ENCODE data around the gene CD69.

The CD69 gene

GRCh38 chr12:9782547-9783382 is 22.1 kb upstream of the CD69 start:
- in situ Hi-C loops (cut with MboI; ENCODE audit: low sequenced_read_pairs): no loop called here

- in situ Hi-C loops (cut with MboI; ENCODE audit: low sequenced_read_pairs): no loop called here
Measured at GRCh38 chr12:9781360-9781759, 20.7 kb upstream of the CD69 start.

- in situ Hi-C loops (cut with MboI; ENCODE audit: low sequenced_read_pairs): no loop called here
Measured at GRCh38 chr12:9779209-9779608, 18.5 kb upstream of the CD69 start.

- in situ Hi-C loops (cut with MboI; ENCODE audit: low sequenced_read_pairs): no loop called here
Measured at GRCh38 chr12:9776781-9777180, 16.1 kb upstream of the CD69 start.

- in situ Hi-C loops (cut with MboI; ENCODE audit: low sequenced_read_pairs): no loop called here
Measured at GRCh38 chr12:9773216-9773877, 12.6 kb upstream of the CD69 start.

GRCh38 chr12:9763025-9763424 is 2.3 kb upstream of the CD69 start:
- in situ Hi-C loops (cut with MboI; ENCODE audit: low sequenced_read_pairs): no loop called here

- in situ Hi-C loops (cut with MboI; ENCODE audit: low sequenced_read_pairs): no loop called here
Measured at GRCh38 chr12:9762369-9762768, 1.7 kb upstream of the CD69 start.

GRCh38 chr12:9761419-9761781 is 699 bp upstream of the CD69 start:
- in situ Hi-C loops (cut with MboI; ENCODE audit: low sequenced_read_pairs): no loop called here

GRCh38 chr12:9760120-9760519 is 581 bp downstream of the CD69 start:
- in situ Hi-C loops (cut with MboI; ENCODE audit: low sequenced_read_pairs): no loop called here

- in situ Hi-C loops (cut with MboI; ENCODE audit: low sequenced_read_pairs): loop anchor here (10.0 kb wide), 1 partner anchor 385 kb away; no protein-coding TSS in a partner anchor
Measured at GRCh38 chr12:9759694-9760093, 1.0 kb downstream of the CD69 start.

GRCh38 chr12:9758119-9758518 is 2.6 kb downstream of the CD69 start:
- in situ Hi-C loops (cut with MboI; ENCODE audit: low sequenced_read_pairs): loop anchor here (10.0 kb wide), 1 partner anchor 387 kb away; no protein-coding TSS in a partner anchor

- in situ Hi-C loops (cut with MboI; ENCODE audit: low sequenced_read_pairs): loop anchor here (10.0 kb wide), 1 partner anchor 387 kb away; no protein-coding TSS in a partner anchor
Measured at GRCh38 chr12:9757433-9758025, 3.2 kb downstream of the CD69 start.

- in situ Hi-C loops (cut with MboI; ENCODE audit: low sequenced_read_pairs): loop anchor here (10.0 kb wide), 1 partner anchor 388 kb away; no protein-coding TSS in a partner anchor
Measured at GRCh38 chr12:9756706-9757105, 4.0 kb downstream of the CD69 start.

GRCh38 chr12:9756170-9756569 is 4.5 kb downstream of the CD69 start:
- in situ Hi-C loops (cut with MboI; ENCODE audit: low sequenced_read_pairs): loop anchor here (10.0 kb wide), 1 partner anchor 389 kb away; no protein-coding TSS in a partner anchor

- in situ Hi-C loops (cut with MboI; ENCODE audit: low sequenced_read_pairs): loop anchor here (10.0 kb wide), 1 partner anchor 389 kb away; no protein-coding TSS in a partner anchor
Measured at GRCh38 chr12:9755567-9755966, 5.1 kb downstream of the CD69 start.

- in situ Hi-C loops (cut with MboI; ENCODE audit: low sequenced_read_pairs): loop anchor here (10.0 kb wide), 1 partner anchor 390 kb away; no protein-coding TSS in a partner anchor
Measured at GRCh38 chr12:9755035-9755434, 5.7 kb downstream of the CD69 start.

- in situ Hi-C loops (cut with MboI; ENCODE audit: low sequenced_read_pairs): loop anchor here (5.0 to 10.0 kb wide), 2 partner anchors 33 to 390 kb away; no protein-coding TSS in a partner anchor
Measured at GRCh38 chr12:9754099-9754927, 6.4 kb downstream of the CD69 start.

- in situ Hi-C loops (cut with MboI; ENCODE audit: low sequenced_read_pairs): loop anchor here (5.0 to 10.0 kb wide), 2 partner anchors 34 to 391 kb away; no protein-coding TSS in a partner anchor
Measured at GRCh38 chr12:9753498-9753897, 7.2 kb downstream of the CD69 start.

GRCh38 chr12:9753073-9753472 is 7.6 kb downstream of the CD69 start:
- in situ Hi-C loops (cut with MboI; ENCODE audit: low sequenced_read_pairs): loop anchor here (5.0 to 10.0 kb wide), 2 partner anchors 34 to 392 kb away; no protein-coding TSS in a partner anchor

Measured in HL-60/S4 (cell line).